Uterus (tissue), 2 donors: ENCODE data around the gene ZNF618.

Experiments used
- POLR2A ChIP-seq, 2 donors: fragments of 450-650 bp; IDR thresholded peaks; one replicate each; pipeline ENCODE4 v1.6.1; 2016; ENCODE audit warnings: antibody characterized with exemption in 2 of 2, mild to moderate bottlenecking in 1 of 2, moderate library complexity in 1 of 2
- TF ChIP-seq, protein P1 (sequence below), 4 experiments: fragments of 200-600 bp in 2 of 4; fragments of 450-650 bp in 2 of 4; sonication (generic) in 2 of 4; IDR thresholded peaks; one replicate each; pipeline ENCODE4 v1.5.1; 2016 to 2019; ENCODE audit warnings: antibody characterized with exemption in 4 of 4, mild to moderate bottlenecking in 2 of 4, moderate library complexity in 1 of 4

GRCh38 chr9:113979343-113980127, 103.4 kb downstream of the ZNF618 start:
- TF ChIP-seq, protein P1, sequence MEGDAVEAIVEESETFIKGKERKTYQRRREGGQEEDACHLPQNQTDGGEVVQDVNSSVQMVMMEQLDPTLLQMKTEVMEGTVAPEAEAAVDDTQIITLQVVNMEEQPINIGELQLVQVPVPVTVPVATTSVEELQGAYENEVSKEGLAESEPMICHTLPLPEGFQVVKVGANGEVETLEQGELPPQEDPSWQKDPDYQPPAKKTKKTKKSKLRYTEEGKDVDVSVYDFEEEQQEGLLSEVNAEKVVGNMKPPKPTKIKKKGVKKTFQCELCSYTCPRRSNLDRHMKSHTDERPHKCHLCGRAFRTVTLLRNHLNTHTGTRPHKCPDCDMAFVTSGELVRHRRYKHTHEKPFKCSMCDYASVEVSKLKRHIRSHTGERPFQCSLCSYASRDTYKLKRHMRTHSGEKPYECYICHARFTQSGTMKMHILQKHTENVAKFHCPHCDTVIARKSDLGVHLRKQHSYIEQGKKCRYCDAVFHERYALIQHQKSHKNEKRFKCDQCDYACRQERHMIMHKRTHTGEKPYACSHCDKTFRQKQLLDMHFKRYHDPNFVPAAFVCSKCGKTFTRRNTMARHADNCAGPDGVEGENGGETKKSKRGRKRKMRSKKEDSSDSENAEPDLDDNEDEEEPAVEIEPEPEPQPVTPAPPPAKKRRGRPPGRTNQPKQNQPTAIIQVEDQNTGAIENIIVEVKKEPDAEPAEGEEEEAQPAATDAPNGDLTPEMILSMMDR (IDR thresholded peaks at IDR 0.05) = no peak
- TF ChIP-seq POLR2A (IDR thresholded peaks at IDR 0.05) = no peak
